ENCODE data around the gene RIT2.

- no peak for TF ChIP-seq ZNF232 (CRISPR knock-in tag; IDR thresholded peaks at IDR 0.05)
- TF ChIP-seq, protein P1, sequence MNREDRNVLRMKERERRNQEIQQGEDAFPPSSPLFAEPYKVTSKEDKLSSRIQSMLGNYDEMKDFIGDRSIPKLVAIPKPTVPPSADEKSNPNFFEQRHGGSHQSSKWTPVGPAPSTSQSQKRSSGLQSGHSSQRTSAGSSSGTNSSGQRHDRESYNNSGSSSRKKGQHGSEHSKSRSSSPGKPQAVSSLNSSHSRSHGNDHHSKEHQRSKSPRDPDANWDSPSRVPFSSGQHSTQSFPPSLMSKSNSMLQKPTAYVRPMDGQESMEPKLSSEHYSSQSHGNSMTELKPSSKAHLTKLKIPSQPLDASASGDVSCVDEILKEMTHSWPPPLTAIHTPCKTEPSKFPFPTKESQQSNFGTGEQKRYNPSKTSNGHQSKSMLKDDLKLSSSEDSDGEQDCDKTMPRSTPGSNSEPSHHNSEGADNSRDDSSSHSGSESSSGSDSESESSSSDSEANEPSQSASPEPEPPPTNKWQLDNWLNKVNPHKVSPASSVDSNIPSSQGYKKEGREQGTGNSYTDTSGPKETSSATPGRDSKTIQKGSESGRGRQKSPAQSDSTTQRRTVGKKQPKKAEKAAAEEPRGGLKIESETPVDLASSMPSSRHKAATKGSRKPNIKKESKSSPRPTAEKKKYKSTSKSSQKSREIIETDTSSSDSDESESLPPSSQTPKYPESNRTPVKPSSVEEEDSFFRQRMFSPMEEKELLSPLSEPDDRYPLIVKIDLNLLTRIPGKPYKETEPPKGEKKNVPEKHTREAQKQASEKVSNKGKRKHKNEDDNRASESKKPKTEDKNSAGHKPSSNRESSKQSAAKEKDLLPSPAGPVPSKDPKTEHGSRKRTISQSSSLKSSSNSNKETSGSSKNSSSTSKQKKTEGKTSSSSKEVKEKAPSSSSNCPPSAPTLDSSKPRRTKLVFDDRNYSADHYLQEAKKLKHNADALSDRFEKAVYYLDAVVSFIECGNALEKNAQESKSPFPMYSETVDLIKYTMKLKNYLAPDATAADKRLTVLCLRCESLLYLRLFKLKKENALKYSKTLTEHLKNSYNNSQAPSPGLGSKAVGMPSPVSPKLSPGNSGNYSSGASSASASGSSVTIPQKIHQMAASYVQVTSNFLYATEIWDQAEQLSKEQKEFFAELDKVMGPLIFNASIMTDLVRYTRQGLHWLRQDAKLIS (CRISPR knock-in tag; IDR thresholded peaks at IDR 0.05; ENCODE audit: borderline replicate concordance) = no peak
- TF ChIP-seq NFE2L1 (CRISPR knock-in tag; IDR thresholded peaks at IDR 0.05) = no peak
- TF ChIP-seq, protein P2, sequence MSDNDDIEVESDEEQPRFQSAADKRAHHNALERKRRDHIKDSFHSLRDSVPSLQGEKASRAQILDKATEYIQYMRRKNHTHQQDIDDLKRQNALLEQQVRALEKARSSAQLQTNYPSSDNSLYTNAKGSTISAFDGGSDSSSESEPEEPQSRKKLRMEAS (CRISPR knock-in tag; IDR thresholded peaks at IDR 0.05) = no peak
These were observed 10.0 kb upstream of the RIT2 start for GRCh38 chr18:43125471-43125870.

All from WTC11 (cell line).